Measurements from ENCODE around the gene PCSK2. TPM values are rescaled to one million over a fixed set of nuclear protein-coding genes. Genes with fewer than 3 reads are reported as not detected.
A peak's percentile ranks its signal among the peaks of the same experiment; 100 is the strongest.

Gene PCSK2
- total RNA-seq, 1 experiment from 2014 or later = 245 TPM

- intact Hi-C loops (cut with micrococcal nuclease; ENCODE audit: unreplicated experiment) = no loop called here
- Histone ChIP-seq H3K9me3 (ENCODE audit: low read depth, low read length, poor library complexity, severe bottlenecking) (no peaks in the 10 kb centered on the region), H3K27me3 (replicated peaks; ENCODE audit: insufficient read depth, low read depth, low read length, poor library complexity) (no peaks in the 10 kb centered on the region), H3K36me3 (ENCODE audit: insufficient read depth, low read length, poor library complexity, severe bottlenecking) (peaks cover 8% of the 10 kb centered on the region), H3K4me3 (ENCODE audit: low read depth, low read length, poor library complexity, severe bottlenecking) (no peak overlapping the region), H3K4me1 (ENCODE audit: insufficient read depth, low read length, poor library complexity, severe bottlenecking) (no peaks in the 10 kb centered on the region), H3K27ac (ENCODE audit: low read depth, low read length, poor library complexity, severe bottlenecking) (no peak overlapping the region)
- POLR2A ChIA-PET (ENCODE audit: low non-redundant PET) = no interaction called here
- BruUV-seq (replicated peaks) = no TSS peak
- CTCF ChIA-PET = interaction anchor here (0.6 to 1.0 kb wide), 3 partner anchors 160 to 640 kb away, joined by 3 to 6 read pairs (median 5); no protein-coding TSS in a partner anchor
- no peak for TF ChIP-seq EZH2 (IDR thresholded peaks at IDR 0.05; ENCODE audit: borderline replicate concordance, low read depth, low read length, poor library complexity, severe bottlenecking)
- peak; percentile 56 for TF ChIP-seq CTCF (conservative IDR thresholded peaks at IDR 0.05; ENCODE audit: low read depth, low read length)
- DNase-seq (ENCODE audit: low spot score) = peak; percentile 55
Observed at GRCh38 chr20:17442588-17442987, 215.7 kb downstream of the PCSK2 start.

- Histone ChIP-seq H3K9me3 (ENCODE audit: low read depth, low read length, poor library complexity, severe bottlenecking) (no peaks in the 10 kb centered on the region), H3K27me3 (replicated peaks; ENCODE audit: insufficient read depth, low read depth, low read length, poor library complexity) (no peaks in the 10 kb centered on the region), H3K4me3 (ENCODE audit: low read depth, low read length, poor library complexity, severe bottlenecking) (no peak overlapping the region), H3K4me1 (ENCODE audit: insufficient read depth, low read length, poor library complexity, severe bottlenecking) (no peaks in the 10 kb centered on the region), H3K36me3 (ENCODE audit: insufficient read depth, low read length, poor library complexity, severe bottlenecking) (peaks cover 8% of the 10 kb centered on the region), H3K27ac (ENCODE audit: low read depth, low read length, poor library complexity, severe bottlenecking) (peak overlapping the region; percentile 18)
- no TSS peak for BruUV-seq (replicated peaks)
- CTCF ChIA-PET = interaction anchor here (1.0 kb wide), 1 partner anchor 641 kb away, joined by 6 read pairs; no protein-coding TSS in a partner anchor
- intact Hi-C loops (cut with micrococcal nuclease; ENCODE audit: unreplicated experiment) = no loop called here
- no peak for TF ChIP-seq CTCF (conservative IDR thresholded peaks at IDR 0.05; ENCODE audit: low read depth, low read length)
- no peak for TF ChIP-seq EZH2 (IDR thresholded peaks at IDR 0.05; ENCODE audit: borderline replicate concordance, low read depth, low read length, poor library complexity, severe bottlenecking)
- POLR2A ChIA-PET (ENCODE audit: low non-redundant PET) = no interaction called here
- DNase-seq (ENCODE audit: low spot score) = no peak
Observed at GRCh38 chr20:17443131-17443858, 216.5 kb downstream of the PCSK2 start.

GRCh38 chr20:17444091-17444490 is 217.3 kb downstream of the PCSK2 start:
- no TSS peak for BruUV-seq (replicated peaks)
- Histone ChIP-seq H3K36me3 (ENCODE audit: insufficient read depth, low read length, poor library complexity, severe bottlenecking) (peaks cover 8% of the 10 kb centered on the region), H3K27me3 (replicated peaks; ENCODE audit: insufficient read depth, low read depth, low read length, poor library complexity) (no peaks in the 10 kb centered on the region), H3K27ac (ENCODE audit: low read depth, low read length, poor library complexity, severe bottlenecking) (no peak overlapping the region), H3K4me3 (ENCODE audit: low read depth, low read length, poor library complexity, severe bottlenecking) (no peak overlapping the region), H3K4me1 (ENCODE audit: insufficient read depth, low read length, poor library complexity, severe bottlenecking) (no peaks in the 10 kb centered on the region), H3K9me3 (ENCODE audit: low read depth, low read length, poor library complexity, severe bottlenecking) (no peaks in the 10 kb centered on the region)
- DNase-seq (ENCODE audit: low spot score) = no peak
- no peak for TF ChIP-seq EZH2 (IDR thresholded peaks at IDR 0.05; ENCODE audit: borderline replicate concordance, low read depth, low read length, poor library complexity, severe bottlenecking)
- no peak for TF ChIP-seq CTCF (conservative IDR thresholded peaks at IDR 0.05; ENCODE audit: low read depth, low read length)
- intact Hi-C loops (cut with micrococcal nuclease; ENCODE audit: unreplicated experiment) = no loop called here
- ChIA-PET CTCF (no interaction called here), POLR2A (ENCODE audit: low non-redundant PET) (no interaction called here)

Data from A673 (cell line).